HuH-7.5 (cell line): Measurements from ENCODE around the gene FEN1.

Experiments
- DNase-seq: peaks from one replicate; pipeline ENCODE4 v3.0.0; 2011; ENCODE audit warnings: low spot score

FEN1 gene

GRCh38 chr11:61792310-61793082 lies at the start of gene FEN1, which contains the start of gene TMEM258:
Gene FEN1, plus strand, starts transcription at chr11:61792911. Its CDS starts 2,451 bp downstream, at chr11:61795362.
Gene TMEM258, minus strand, starts transcription at chr11:61792599. Its CDS starts 41 bp downstream, at chr11:61792558.
- peak; percentile 98 for DNase-seq

- no peak for DNase-seq
These were observed 49.1 kb upstream of the FEN1 start for GRCh38 chr11:61743486-61744095.

DNA sequence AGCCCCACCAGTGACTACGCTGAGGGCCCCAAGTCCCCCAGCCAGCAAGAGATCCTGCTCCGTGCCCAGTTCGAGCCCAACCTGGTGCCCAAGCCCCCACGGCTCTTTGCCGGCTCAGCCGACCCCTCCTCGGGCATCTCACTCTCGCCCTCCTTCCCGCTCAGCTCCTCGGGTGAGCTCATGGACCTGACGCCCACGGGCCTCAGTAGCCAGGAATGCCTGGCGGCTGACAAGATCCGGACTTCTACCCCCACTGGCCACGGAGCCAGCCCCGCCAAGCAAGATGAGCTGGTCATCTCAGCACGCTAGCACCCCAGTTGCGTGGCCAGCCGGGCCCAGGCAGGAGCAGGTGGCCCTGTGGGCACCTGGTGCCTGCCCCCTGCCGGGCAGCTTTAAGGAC lies 48.5 kb upstream of the FEN1 start:
- no peak for DNase-seq

- DNase-seq: no peak
These were observed 48.0 kb upstream of the FEN1 start for GRCh38 chr11:61744609-61745156.

GRCh38 chr11:61745781-61746441 lies 46.8 kb upstream of the FEN1 start:
- no peak for DNase-seq

- DNase-seq: no peak
These were observed 46.1 kb upstream of the FEN1 start for GRCh38 chr11:61746442-61747191.

DNA sequence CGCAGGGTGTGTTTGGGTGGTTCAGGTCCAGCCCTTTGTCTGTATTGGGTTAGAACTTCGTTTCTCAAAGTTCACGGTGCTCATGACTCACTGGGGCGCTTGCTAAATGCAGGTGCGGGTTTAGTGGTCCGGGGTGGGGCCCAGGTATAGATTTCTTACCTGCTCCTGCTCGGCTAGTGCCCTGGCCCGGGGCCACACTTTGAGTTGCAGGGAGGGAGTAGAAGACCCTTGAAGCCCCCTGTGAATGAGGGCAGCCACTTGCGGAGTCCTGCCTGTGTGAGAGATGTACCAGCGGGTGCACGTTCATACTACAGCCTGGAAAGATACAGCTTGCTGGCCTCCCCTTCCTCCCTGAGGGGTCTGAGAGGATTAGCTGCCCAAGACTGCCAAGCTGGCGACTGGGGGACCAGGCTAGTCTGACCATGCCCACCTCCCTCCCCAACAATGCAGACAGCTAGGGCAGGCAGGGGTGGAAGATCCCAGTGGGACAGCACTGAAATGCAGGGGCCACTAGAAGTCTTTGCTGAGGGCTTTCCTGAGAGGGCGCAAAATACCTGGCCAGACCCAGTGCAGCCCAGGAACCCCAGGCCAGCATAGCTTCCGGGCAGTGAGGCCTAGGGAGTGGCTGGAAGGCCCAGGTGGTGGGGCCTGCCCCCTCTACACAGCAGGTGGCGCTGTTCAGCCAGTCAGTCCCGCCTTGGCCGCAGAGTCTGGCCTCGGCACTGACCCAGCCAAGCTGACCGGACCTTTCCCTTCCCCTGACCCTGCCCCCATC lies 45.3 kb upstream of the FEN1 start:
- peak; percentile 99 for DNase-seq

DNA sequence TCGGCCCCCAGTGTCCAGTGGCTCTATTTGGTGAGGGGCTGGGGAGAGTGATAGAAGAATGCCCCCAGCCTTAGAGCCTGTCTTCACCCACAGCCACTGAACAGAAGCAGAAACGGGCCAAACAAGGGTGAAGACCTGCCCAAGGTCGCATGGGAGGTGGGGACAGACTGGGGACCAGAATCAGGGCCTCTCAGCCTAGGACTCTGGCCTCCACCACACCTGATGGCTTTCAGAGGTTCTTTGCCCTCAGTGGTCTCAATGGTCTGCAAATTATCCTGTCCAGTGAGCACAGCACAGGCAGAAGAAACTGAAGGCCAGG lies 44.8 kb upstream of the FEN1 start:
- peak; percentile 84 for DNase-seq

GRCh38 chr11:61749591-61750217 lies 43.0 kb upstream of the FEN1 start:
- no peak for DNase-seq

DNA sequence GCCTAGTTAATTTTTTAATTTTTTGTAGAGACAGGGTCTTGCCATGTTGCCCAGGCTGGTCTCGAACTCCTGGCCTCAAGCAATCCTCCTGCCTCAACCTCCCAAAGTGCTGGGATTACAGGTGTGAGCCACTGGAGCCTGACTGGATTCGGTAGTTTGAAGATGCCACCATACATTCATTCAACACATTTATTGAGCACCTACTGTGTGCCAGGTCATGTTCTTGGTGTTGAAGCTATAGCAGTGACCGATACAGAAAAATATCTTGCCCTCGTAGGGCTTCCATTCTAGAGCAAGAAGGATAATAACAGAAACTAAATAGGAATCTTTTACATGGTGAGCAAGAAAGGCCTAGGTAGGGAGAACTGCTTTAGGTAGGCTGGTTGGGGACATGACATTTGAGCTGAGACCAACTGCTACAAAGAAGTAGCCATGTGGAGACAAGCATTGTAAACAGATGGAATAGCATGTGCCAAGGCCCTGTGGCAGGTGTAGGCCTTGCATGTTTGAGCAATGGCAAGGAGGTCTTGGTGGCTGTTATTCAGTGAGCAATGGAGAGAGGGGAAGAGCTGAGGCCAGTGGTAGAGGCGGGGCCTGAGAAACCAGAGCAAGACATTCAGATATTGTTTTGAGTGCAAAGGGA lies 42.0 kb upstream of the FEN1 start:
- no peak for DNase-seq

DNA sequence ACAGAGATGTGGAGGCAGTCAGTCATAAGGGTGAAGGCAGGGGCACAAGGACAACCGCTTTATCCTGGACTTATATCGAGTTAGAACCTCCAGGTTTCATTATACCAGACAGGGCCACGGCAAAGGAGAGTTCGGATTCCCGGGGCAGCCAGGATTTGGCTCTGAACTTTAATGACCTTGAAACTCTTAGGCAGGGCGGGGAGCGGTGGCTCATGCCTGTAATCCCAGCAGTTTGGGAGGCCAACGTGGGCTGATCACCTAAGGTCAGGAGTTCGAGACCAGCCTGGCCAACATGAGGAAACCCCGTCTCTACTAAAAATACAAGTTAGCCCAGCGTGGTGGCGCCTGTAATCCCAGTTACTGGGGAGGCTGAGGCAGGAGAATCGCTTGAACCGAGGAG lies 41.3 kb upstream of the FEN1 start:
- no peak for DNase-seq

DNA sequence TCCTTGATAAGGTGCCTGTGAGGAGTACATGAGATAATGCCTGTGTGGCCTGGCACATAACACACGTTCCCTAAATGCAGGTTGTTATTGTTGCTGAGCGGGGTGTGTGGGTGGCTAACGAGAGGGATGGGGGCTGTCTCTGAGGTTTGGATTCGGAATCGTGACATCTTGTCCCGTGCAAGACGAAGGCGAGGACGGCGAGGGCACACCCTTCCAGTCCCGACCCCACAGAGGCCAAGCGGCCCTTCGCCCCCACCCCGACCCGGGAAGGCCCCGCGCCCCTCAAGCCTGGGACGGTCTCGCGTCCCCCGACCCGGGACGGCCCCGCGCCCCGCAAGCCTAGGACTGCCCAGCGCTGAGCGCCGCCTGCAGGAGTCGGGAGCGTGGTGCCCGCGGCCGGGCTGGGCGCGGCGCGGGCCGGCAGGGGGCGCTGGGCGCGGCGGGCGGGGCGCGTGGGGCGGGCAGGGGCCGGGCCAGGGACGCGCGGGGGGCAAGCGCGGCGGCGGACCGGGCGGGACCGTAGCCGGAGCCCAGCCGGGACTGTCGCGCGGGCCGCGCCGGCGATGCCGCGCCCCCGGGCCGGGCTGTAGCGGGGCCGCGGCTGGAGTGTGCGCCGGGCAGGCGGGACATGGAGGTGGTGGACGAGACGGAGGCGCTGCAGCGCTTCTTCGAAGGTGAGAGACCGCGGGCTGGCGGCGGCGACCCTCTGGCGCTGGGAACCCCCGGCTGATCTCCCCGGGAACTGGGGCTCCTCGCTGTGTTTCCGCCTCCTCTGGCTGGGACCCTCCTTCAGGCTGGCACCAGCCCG lies 40.4 kb upstream of the FEN1 start, which contains the start of gene MYRF:
Gene MYRF (plus strand): TSS at position 520 of the 808 bp plus-strand sequence. CDS start 109 bp downstream, at position 629.
- peak; percentile 95 for DNase-seq

GRCh38 chr11:61752925-61753521 lies 39.7 kb upstream of the FEN1 start:
- no peak for DNase-seq

DNA sequence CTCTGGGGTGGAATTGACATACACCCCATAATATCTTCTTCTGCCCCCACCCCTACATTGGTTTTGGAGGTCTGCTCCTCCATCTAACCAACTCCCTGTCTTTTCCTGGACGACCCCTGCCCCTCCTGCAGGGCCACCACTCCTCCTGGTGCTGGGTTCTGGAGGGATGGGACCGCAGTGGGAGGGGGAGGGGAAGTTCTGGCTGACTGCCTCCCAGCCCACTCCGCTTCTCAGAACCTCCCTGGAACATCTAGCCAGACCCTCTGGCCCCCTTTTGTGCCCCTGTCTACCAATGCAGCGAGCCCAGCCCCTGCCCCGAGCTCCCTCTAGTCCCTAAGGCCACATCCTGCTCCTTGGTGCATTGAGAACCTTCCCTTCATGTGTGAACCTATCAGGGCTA lies 39.0 kb upstream of the FEN1 start:
- no peak for DNase-seq

GRCh38 chr11:61754534-61755482 lies 37.9 kb upstream of the FEN1 start:
- no peak for DNase-seq

DNA sequence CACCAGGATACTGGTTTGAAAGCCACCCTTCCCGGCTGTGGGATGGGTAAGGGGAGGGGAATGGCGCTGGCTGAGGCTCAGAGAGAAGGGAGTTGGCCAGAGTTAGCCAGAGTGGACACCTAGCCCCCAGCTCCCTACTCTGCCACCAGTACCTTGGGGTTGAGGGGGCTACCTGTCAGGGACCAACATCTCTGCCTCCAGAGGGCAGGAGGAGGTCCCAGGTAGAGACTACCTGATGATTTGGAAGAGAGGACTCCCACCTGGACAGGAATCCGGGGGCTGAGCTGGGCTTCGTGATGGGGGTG lies 36.6 kb upstream of the FEN1 start:
- no peak for DNase-seq

- DNase-seq: peak; percentile 100
These were observed 36.1 kb upstream of the FEN1 start for GRCh38 chr11:61756452-61757212.
